ENCODE results near the gene PRSS38. TPM values are rescaled to one million over a fixed set of nuclear protein-coding genes. Genes with fewer than 3 reads are reported as not detected.

PRSS38 gene
- total and polyA plus RNA-seq, 2 donors (not counting 3 experiments of a cell fraction or from before 2014, with no cell fraction given): not detected

- BruUV-seq (replicated peaks): no TSS peak
- Histone ChIP-seq H3K9me1 (replicated peaks; ENCODE audit: control insufficient read depth, extremely low read depth, insufficient read depth, low read length) (no peaks in the 10 kb centered on the region), H2AFZ (ENCODE audit: low read depth, low read length) (no peak overlapping the region), H3K4me3 (replicated peaks in 1 of 3; ENCODE audit: insufficient read depth in 1 of 3, low read depth in 1 of 3, low read length in 3 of 3) (no peak overlapping the region), H3K4me1 (ENCODE audit: control insufficient read depth, extremely low read depth, insufficient read depth, low read length) (no peaks in the 10 kb centered on the region), H3K27ac (ENCODE audit: insufficient read depth, low read depth, low read length) (no peak overlapping the region), H3K79me2 (ENCODE audit: control insufficient read depth, insufficient read depth, low read length) (no peaks in the 10 kb centered on the region), H3K27me3 (ENCODE audit: control insufficient read depth in 2 of 2, insufficient read depth in 2 of 2, low read length in 2 of 2) (no peaks in the 10 kb centered on the region), H4K20me1 (replicated peaks; ENCODE audit: control insufficient read depth, extremely low read depth, insufficient read depth, low read length) (no peaks in the 10 kb centered on the region), H3K9me3 (replicated peaks; ENCODE audit: control insufficient read depth, insufficient read depth, low read length) (no peaks in the 10 kb centered on the region), H3K36me3 (ENCODE audit: control insufficient read depth in 2 of 2, extremely low read depth in 1 of 2, insufficient read depth in 2 of 2, low read length in 2 of 2) (no peaks in the 10 kb centered on the region), H3K9ac (replicated peaks; ENCODE audit: extremely low read depth, insufficient read depth, low read length) (no peak overlapping the region), H3K4me2 (ENCODE audit: insufficient read depth, low read length) (no peak overlapping the region)
- FAIRE-seq (no peak), DNase-seq (ENCODE audit: low read depth, low spot score) (no peak)
- ChIA-PET CTCF (no interaction called here), POLR2A (no interaction called here)
- no peak for TF ChIP-seq MYC (IDR thresholded peaks at IDR 0.05; ENCODE audit: low read depth, low read length)
- no peak for TF ChIP-seq CTCF (IDR thresholded peaks at IDR 0.05; ENCODE audit: extremely low read depth in 1 of 2, insufficient read depth in 1 of 2, low read depth in 1 of 2, low read length in 2 of 2)
- no peak for TF ChIP-seq MAX (IDR thresholded peaks at IDR 0.05; ENCODE audit: insufficient read depth, insufficient read length)
- no peak for TF ChIP-seq EZH2 (IDR thresholded peaks at IDR 0.05; ENCODE audit: borderline replicate concordance, low read depth, low read length, severe bottlenecking)
- no peak for TF ChIP-seq POLR2AphosphoS5 (IDR thresholded peaks at IDR 0.05; ENCODE audit: insufficient read depth, low read depth, low read length)
- TF ChIP-seq JUN (IDR thresholded peaks at IDR 0.05; ENCODE audit: borderline replicate concordance, insufficient read depth, insufficient read length, low read depth): no peak
- TF ChIP-seq FOS (IDR thresholded peaks at IDR 0.05; ENCODE audit: borderline replicate concordance, insufficient read depth, low read length): no peak
- TF ChIP-seq GATA2 (IDR thresholded peaks at IDR 0.05; ENCODE audit: insufficient read depth, insufficient read length, low read depth, low read length): no peak
- TF ChIP-seq POLR2A (IDR thresholded peaks at IDR 0.05; ENCODE audit: low read depth, low read length): no peak
- dilution Hi-C loops (cut with MboI; ENCODE audit: extremely low pct_ligation_motif_present, low sequenced_read_pairs) (no loop called here), intact Hi-C loops (cut with micrococcal nuclease) (no loop called here)
Measured at GRCh38 chr1:227854189-227854588, 38.7 kb downstream of the PRSS38 start.
